ENCODE measurements around the gene RNF20. TPM values are rescaled to one million over a fixed set of nuclear protein-coding genes. Genes with fewer than 3 reads are reported as not detected.

The RNF20 gene
- total and polyA plus RNA-seq, 4 donors, result 8.3 to 13.9 (median 10.9) TPM

DNA sequence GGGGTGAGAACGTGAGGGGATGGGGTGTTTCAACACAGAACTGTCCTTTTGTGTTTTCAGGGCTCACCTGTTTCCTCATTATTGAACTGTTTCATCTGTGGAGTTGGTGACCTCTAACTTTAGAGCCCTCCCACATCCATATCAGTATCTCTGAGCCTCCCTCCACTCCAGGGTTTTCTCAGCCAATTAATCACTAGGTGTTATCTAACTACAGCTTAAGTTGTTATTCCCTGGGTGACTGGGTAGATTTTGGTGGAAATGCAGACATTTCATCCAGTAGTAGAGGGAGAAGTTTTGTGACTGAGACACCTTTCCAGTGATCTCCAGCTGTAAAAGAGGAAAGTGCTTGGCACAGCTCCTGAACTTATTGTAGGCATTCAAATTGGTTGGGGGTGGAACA lies 37.5 kb downstream of the RNF20 start:
- Histone ChIP-seq H3K36me3 (ENCODE audit: control insufficient read depth in 4 of 4, insufficient read depth in 3 of 4, low read depth in 1 of 4, low read length in 3 of 4) (peaks cover 0 to 9% (median 4%) of the 10 kb centered on the region in 4 donors), H3K9me3 (ENCODE audit: control insufficient read depth in 4 of 4, low read length in 3 of 4) (no peaks in the 10 kb centered on the region), H3K9ac (ENCODE audit: low read depth in 1 of 2, low read length in 2 of 2) (no peak overlapping the region), H3K27me3 (ENCODE audit: control insufficient read depth in 4 of 4, insufficient read depth in 4 of 4, low read length in 3 of 4) (no peaks in the 10 kb centered on the region), H3K4me3 (ENCODE audit: low read depth in 1 of 3, low read length in 3 of 3) (no peak overlapping the region), H3K4me1 (ENCODE audit: control insufficient read depth in 4 of 4, insufficient read depth in 4 of 4, low read length in 3 of 4) (peaks cover 0 to 11% (median 6%) of the 10 kb centered on the region in 4 donors), H3K27ac (ENCODE audit: low read depth in 1 of 2, low read length in 2 of 2) (no peak overlapping the region)
- DNase-seq (ENCODE audit: low spot score), result no peak
- 70% methylated on average over 1 of the region's 1 CpG for WGBS
- TF ChIP-seq RXRA (IDR thresholded peaks at IDR 0.05) (no peak), JUND (IDR thresholded peaks at IDR 0.05) (no peak), HNF4G (IDR thresholded peaks at IDR 0.05) (no peak), EGR1 (IDR thresholded peaks at IDR 0.05; ENCODE audit: low read depth in 2 of 2) (no peak), YY1 (IDR thresholded peaks at IDR 0.05) (no peak), FOXA1 (IDR thresholded peaks at IDR 0.05) (no peak), NR2F2 (IDR thresholded peaks at IDR 0.05) (no peak), SP1 (IDR thresholded peaks at IDR 0.05) (no peak), FOXA2 (IDR thresholded peaks at IDR 0.05) (no peak), RAD21 (IDR thresholded peaks at IDR 0.05) (no peak), GABPA (IDR thresholded peaks at IDR 0.05 in 1 of 2, conservative IDR thresholded peaks at IDR 0.05 in 1 of 2) (no peak)
- TF ChIP-seq, protein P1, sequence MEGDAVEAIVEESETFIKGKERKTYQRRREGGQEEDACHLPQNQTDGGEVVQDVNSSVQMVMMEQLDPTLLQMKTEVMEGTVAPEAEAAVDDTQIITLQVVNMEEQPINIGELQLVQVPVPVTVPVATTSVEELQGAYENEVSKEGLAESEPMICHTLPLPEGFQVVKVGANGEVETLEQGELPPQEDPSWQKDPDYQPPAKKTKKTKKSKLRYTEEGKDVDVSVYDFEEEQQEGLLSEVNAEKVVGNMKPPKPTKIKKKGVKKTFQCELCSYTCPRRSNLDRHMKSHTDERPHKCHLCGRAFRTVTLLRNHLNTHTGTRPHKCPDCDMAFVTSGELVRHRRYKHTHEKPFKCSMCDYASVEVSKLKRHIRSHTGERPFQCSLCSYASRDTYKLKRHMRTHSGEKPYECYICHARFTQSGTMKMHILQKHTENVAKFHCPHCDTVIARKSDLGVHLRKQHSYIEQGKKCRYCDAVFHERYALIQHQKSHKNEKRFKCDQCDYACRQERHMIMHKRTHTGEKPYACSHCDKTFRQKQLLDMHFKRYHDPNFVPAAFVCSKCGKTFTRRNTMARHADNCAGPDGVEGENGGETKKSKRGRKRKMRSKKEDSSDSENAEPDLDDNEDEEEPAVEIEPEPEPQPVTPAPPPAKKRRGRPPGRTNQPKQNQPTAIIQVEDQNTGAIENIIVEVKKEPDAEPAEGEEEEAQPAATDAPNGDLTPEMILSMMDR (IDR thresholded peaks at IDR 0.05; ENCODE audit: low read depth, low read length, missing input control), result no peak
- TF ChIP-seq, protein P2, sequence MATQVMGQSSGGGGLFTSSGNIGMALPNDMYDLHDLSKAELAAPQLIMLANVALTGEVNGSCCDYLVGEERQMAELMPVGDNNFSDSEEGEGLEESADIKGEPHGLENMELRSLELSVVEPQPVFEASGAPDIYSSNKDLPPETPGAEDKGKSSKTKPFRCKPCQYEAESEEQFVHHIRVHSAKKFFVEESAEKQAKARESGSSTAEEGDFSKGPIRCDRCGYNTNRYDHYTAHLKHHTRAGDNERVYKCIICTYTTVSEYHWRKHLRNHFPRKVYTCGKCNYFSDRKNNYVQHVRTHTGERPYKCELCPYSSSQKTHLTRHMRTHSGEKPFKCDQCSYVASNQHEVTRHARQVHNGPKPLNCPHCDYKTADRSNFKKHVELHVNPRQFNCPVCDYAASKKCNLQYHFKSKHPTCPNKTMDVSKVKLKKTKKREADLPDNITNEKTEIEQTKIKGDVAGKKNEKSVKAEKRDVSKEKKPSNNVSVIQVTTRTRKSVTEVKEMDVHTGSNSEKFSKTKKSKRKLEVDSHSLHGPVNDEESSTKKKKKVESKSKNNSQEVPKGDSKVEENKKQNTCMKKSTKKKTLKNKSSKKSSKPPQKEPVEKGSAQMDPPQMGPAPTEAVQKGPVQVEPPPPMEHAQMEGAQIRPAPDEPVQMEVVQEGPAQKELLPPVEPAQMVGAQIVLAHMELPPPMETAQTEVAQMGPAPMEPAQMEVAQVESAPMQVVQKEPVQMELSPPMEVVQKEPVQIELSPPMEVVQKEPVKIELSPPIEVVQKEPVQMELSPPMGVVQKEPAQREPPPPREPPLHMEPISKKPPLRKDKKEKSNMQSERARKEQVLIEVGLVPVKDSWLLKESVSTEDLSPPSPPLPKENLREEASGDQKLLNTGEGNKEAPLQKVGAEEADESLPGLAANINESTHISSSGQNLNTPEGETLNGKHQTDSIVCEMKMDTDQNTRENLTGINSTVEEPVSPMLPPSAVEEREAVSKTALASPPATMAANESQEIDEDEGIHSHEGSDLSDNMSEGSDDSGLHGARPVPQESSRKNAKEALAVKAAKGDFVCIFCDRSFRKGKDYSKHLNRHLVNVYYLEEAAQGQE (IDR thresholded peaks at IDR 0.05), result no peak
- TF ChIP-seq, protein P3, sequence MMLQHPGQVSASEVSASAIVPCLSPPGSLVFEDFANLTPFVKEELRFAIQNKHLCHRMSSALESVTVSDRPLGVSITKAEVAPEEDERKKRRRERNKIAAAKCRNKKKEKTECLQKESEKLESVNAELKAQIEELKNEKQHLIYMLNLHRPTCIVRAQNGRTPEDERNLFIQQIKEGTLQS (IDR thresholded peaks at IDR 0.05), result no peak
- TF ChIP-seq, protein P4, sequence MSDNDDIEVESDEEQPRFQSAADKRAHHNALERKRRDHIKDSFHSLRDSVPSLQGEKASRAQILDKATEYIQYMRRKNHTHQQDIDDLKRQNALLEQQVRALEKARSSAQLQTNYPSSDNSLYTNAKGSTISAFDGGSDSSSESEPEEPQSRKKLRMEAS (IDR thresholded peaks at IDR 0.05), result no peak
- TF ChIP-seq, protein P5, sequence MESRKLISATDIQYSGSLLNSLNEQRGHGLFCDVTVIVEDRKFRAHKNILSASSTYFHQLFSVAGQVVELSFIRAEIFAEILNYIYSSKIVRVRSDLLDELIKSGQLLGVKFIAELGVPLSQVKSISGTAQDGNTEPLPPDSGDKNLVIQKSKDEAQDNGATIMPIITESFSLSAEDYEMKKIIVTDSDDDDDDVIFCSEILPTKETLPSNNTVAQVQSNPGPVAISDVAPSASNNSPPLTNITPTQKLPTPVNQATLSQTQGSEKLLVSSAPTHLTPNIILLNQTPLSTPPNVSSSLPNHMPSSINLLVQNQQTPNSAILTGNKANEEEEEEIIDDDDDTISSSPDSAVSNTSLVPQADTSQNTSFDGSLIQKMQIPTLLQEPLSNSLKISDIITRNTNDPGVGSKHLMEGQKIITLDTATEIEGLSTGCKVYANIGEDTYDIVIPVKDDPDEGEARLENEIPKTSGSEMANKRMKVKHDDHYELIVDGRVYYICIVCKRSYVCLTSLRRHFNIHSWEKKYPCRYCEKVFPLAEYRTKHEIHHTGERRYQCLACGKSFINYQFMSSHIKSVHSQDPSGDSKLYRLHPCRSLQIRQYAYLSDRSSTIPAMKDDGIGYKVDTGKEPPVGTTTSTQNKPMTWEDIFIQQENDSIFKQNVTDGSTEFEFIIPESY (IDR thresholded peaks at IDR 0.05), result no peak

DNA sequence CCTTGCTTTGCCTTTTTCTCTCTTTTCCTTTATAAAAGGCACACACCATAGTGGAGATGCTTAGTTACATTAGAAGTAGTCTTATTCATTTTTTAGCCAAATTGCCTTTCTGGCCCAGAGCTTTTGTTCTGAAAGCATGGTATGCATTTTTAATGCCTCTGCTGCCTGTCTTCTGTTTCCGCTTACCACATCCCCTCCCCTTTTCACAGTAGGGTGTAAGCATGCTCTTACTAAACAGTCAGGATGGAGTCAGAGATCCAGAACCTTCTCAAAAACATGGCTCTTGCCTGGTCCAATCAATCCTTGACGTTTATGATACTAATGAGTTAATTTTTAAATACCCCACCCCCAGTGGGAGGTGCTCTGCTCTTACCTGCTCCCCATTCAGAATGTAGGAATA lies 38.7 kb downstream of the RNF20 start:
- no peak for DNase-seq (ENCODE audit: low spot score)
- H3K4me3 ChIP-seq (ENCODE audit: low read depth in 1 of 3, low read length in 3 of 3), result no peak overlapping the region
- no peaks in the 10 kb centered on the region for H3K27me3 ChIP-seq (ENCODE audit: control insufficient read depth in 4 of 4, insufficient read depth in 4 of 4, low read length in 3 of 4)
- peaks cover 0 to 9% (median 4%) of the 10 kb centered on the region in 4 donors for H3K36me3 ChIP-seq (ENCODE audit: control insufficient read depth in 4 of 4, insufficient read depth in 3 of 4, low read depth in 1 of 4, low read length in 3 of 4)
- H3K27ac ChIP-seq (ENCODE audit: low read depth in 1 of 2, low read length in 2 of 2), result no peak overlapping the region
- WGBS, result 79% methylated on average over 2 of the region's 2 CpGs
- no peak overlapping the region for H3K9ac ChIP-seq (ENCODE audit: low read depth in 1 of 2, low read length in 2 of 2)
- TF ChIP-seq HNF4G (IDR thresholded peaks at IDR 0.05) (no peak), NR2F2 (IDR thresholded peaks at IDR 0.05) (no peak), JUND (IDR thresholded peaks at IDR 0.05) (no peak), YY1 (IDR thresholded peaks at IDR 0.05) (no peak), HNF4A (conservative IDR thresholded peaks at IDR 0.05) (no peak), RXRA (IDR thresholded peaks at IDR 0.05) (no peak)
- TF ChIP-seq, protein P2 (IDR thresholded peaks at IDR 0.05), result no peak
- TF ChIP-seq, protein P4 (IDR thresholded peaks at IDR 0.05), result no peak
- TF ChIP-seq, protein P1 (IDR thresholded peaks at IDR 0.05; ENCODE audit: low read depth, low read length, missing input control), result no peak
- TF ChIP-seq, protein P3 (IDR thresholded peaks at IDR 0.05), result no peak
- H3K4me1 ChIP-seq (ENCODE audit: control insufficient read depth in 4 of 4, insufficient read depth in 4 of 4, low read length in 3 of 4), result peaks cover 0 to 11% (median 6%) of the 10 kb centered on the region in 4 donors
- no peaks in the 10 kb centered on the region for H3K9me3 ChIP-seq (ENCODE audit: control insufficient read depth in 4 of 4, low read length in 3 of 4)
